Right renal cortex interstitium (tissue), 3 donors: Measurements from ENCODE around the gene SLC7A10. TPM values are rescaled to one million over a fixed set of nuclear protein-coding genes. Genes with fewer than 3 reads are reported as not detected.

Experiments
- polyA plus RNA-seq, 3 donors: library from polyadenylated mRNA; unstranded; fragments of 120-200 nt; gene quantifications; one replicate each; pipeline ENCODE4 v1.2.1, GENCODE V29; 2013; ENCODE audit not compliant: insufficient read length in 3 of 3

The SLC7A10 gene
- polyA plus RNA-seq, 3 donors, result 0.10 to 0.34 (median 0.12) TPM

Other genes with a start within 250 kb of the SLC7A10 start
- 10 to 100 TPM; 17.4 to 21.3 (median 18.4) TPM for gene RHPN2, start 161.0 kb downstream of the SLC7A10 start, polyA plus RNA-seq
- gene GPATCH1, start 144.7 kb downstream of the SLC7A10 start, polyA plus RNA-seq, result 10 to 100 TPM; 12.4 to 13.2 (median 12.7) TPM
- gene WDR88, start 93.7 kb downstream of the SLC7A10 start, polyA plus RNA-seq, result 1 to 10 TPM in 2 of 3 donors, under 1 TPM in 1; 0.82 to 1.3 (median 1.1) TPM
- 10 to 100 TPM; 18.1 to 21.5 (median 18.2) TPM for gene LRP3, start 31.5 kb downstream of the SLC7A10 start, polyA plus RNA-seq
- gene CEBPA, start 76.7 kb upstream of the SLC7A10 start, polyA plus RNA-seq, result 1 to 10 TPM; 2.4 to 4.2 (median 3.7) TPM
- gene CEBPG, start 147.9 kb upstream of the SLC7A10 start, polyA plus RNA-seq, result 10 to 100 TPM; 24.0 to 26.3 (median 25.8) TPM